ENCODE data around the gene SRR.
A peak's percentile ranks its signal among the peaks of the same experiment; 100 is the strongest.

SRR gene

GRCh38 chr17:2363851-2364762 lies 60.4 kb downstream of the SRR start:
- no peak overlapping the region for H3K4ac ChIP-seq (ENCODE audit: low read depth in 1 of 2, low read length in 2 of 2)
- no peak overlapping the region for H3K23ac ChIP-seq (ENCODE audit: low read length in 2 of 2)
- H3K18ac ChIP-seq (ENCODE audit: low read depth in 1 of 2, low read length in 2 of 2) = no peak overlapping the region
- H4K91ac ChIP-seq (ENCODE audit: low read length) = no peak overlapping the region
- H3K36me3 ChIP-seq (ENCODE audit: control insufficient read depth in 1 of 2, insufficient read depth in 2 of 2, low read depth in 1 of 2, low read length in 2 of 2) = peaks cover 49 to 84% of the 10 kb centered on the region in 2 experiments
- no peak overlapping the region for H3K9ac ChIP-seq (ENCODE audit: low read length)
- H3K27me3 ChIP-seq (ENCODE audit: control insufficient read depth in 1 of 2, insufficient read depth in 1 of 2, low read length in 2 of 2) = no peaks in the 10 kb centered on the region
- no peak overlapping the region for H3K27ac ChIP-seq (ENCODE audit: low read length, poor library complexity, severe bottlenecking)
- H3K9me3 ChIP-seq (ENCODE audit: control insufficient read depth, low read length) = no peaks in the 10 kb centered on the region
- H3K4me2 ChIP-seq (ENCODE audit: low read length, poor library complexity, severe bottlenecking) = no peak overlapping the region
- no peak overlapping the region for H2BK15ac ChIP-seq (ENCODE audit: low read depth, poor library complexity, severe bottlenecking)
- no peak overlapping the region for H3K4me3 ChIP-seq (ENCODE audit: insufficient read depth in 1 of 2, low read depth in 1 of 2, low read length in 2 of 2)
- peaks cover 8% of the 10 kb centered on the region for H3K79me1 ChIP-seq (replicated peaks; ENCODE audit: low read length, poor library complexity, severe bottlenecking)
- no peak overlapping the region for H2AFZ ChIP-seq (ENCODE audit: low read depth, low read length)
- H3K4me1 ChIP-seq (ENCODE audit: control insufficient read depth, insufficient read depth, low read depth, low read length) = peaks cover 14% of the 10 kb centered on the region
- no peak overlapping the region for H2AK5ac ChIP-seq (ENCODE audit: low read length, severe bottlenecking)
- no peak overlapping the region for H4K8ac ChIP-seq (ENCODE audit: low read length)
- H2BK120ac ChIP-seq (ENCODE audit: low read depth, low read length) = no peak overlapping the region
- 93% methylated on average over 26 of the region's 26 CpGs for WGBS
- H2BK5ac ChIP-seq (ENCODE audit: low read depth, low read length, poor library complexity, severe bottlenecking) = no peak overlapping the region
- no peak overlapping the region for H2BK12ac ChIP-seq (ENCODE audit: low read length in 2 of 2)
- DNase-seq = no peak
- no peak overlapping the region for H3K14ac ChIP-seq (ENCODE audit: low read length in 2 of 2)

GRCh38 chr17:2364763-2365116 lies 61.0 kb downstream of the SRR start:
- Histone ChIP-seq H3K27me3 (ENCODE audit: control insufficient read depth in 1 of 2, insufficient read depth in 1 of 2, low read length in 2 of 2) (no peaks in the 10 kb centered on the region), H3K4me1 (ENCODE audit: control insufficient read depth, insufficient read depth, low read depth, low read length) (peaks cover 12% of the 10 kb centered on the region), H2AK5ac (ENCODE audit: low read length, severe bottlenecking) (no peak overlapping the region), H2BK5ac (ENCODE audit: low read depth, low read length, poor library complexity, severe bottlenecking) (no peak overlapping the region), H3K4me2 (ENCODE audit: low read length, poor library complexity, severe bottlenecking) (no peak overlapping the region), H3K36me3 (ENCODE audit: control insufficient read depth in 1 of 2, insufficient read depth in 2 of 2, low read depth in 1 of 2, low read length in 2 of 2) (peaks cover 49 to 90% of the 10 kb centered on the region in 2 experiments), H3K4me3 (ENCODE audit: insufficient read depth in 1 of 2, low read depth in 1 of 2, low read length in 2 of 2) (no peak overlapping the region), H3K27ac (ENCODE audit: low read length, poor library complexity, severe bottlenecking) (no peak overlapping the region), H4K91ac (ENCODE audit: low read length) (no peak overlapping the region), H2BK120ac (ENCODE audit: low read depth, low read length) (no peak overlapping the region), H3K4ac (ENCODE audit: low read depth in 1 of 2, low read length in 2 of 2) (no peak overlapping the region), H3K79me1 (replicated peaks; ENCODE audit: low read length, poor library complexity, severe bottlenecking) (peaks cover 8% of the 10 kb centered on the region), H2BK15ac (ENCODE audit: low read depth, poor library complexity, severe bottlenecking) (no peak overlapping the region), H3K14ac (ENCODE audit: low read length in 2 of 2) (no peak overlapping the region), H3K9me3 (ENCODE audit: control insufficient read depth, low read length) (no peaks in the 10 kb centered on the region), H2AFZ (ENCODE audit: low read depth, low read length) (no peak overlapping the region), H4K8ac (ENCODE audit: low read length) (no peak overlapping the region), H2BK12ac (ENCODE audit: low read length in 2 of 2) (no peak overlapping the region), H3K18ac (ENCODE audit: low read depth in 1 of 2, low read length in 2 of 2) (no peak overlapping the region), H3K23ac (ENCODE audit: low read length in 2 of 2) (no peak overlapping the region), H3K9ac (ENCODE audit: low read length) (no peak overlapping the region)
- DNase-seq = no peak
- WGBS = 88% methylated on average over 11 of the region's 12 CpGs

GRCh38 chr17:2365132-2365531 lies 61.4 kb downstream of the SRR start:
- Histone ChIP-seq H2BK12ac (ENCODE audit: low read length in 2 of 2) (no peak overlapping the region), H3K4me2 (ENCODE audit: low read length, poor library complexity, severe bottlenecking) (no peak overlapping the region), H3K4me3 (ENCODE audit: insufficient read depth in 1 of 2, low read depth in 1 of 2, low read length in 2 of 2) (no peak overlapping the region), H3K9me3 (ENCODE audit: control insufficient read depth, low read length) (no peaks in the 10 kb centered on the region), H3K27ac (ENCODE audit: low read length, poor library complexity, severe bottlenecking) (no peak overlapping the region), H4K91ac (ENCODE audit: low read length) (no peak overlapping the region), H2AFZ (ENCODE audit: low read depth, low read length) (no peak overlapping the region), H3K4ac (ENCODE audit: low read depth in 1 of 2, low read length in 2 of 2) (no peak overlapping the region), H3K36me3 (ENCODE audit: control insufficient read depth in 1 of 2, insufficient read depth in 2 of 2, low read depth in 1 of 2, low read length in 2 of 2) (peaks cover 49 to 94% of the 10 kb centered on the region in 2 experiments), H3K23ac (ENCODE audit: low read length in 2 of 2) (no peak overlapping the region), H3K79me1 (replicated peaks; ENCODE audit: low read length, poor library complexity, severe bottlenecking) (peaks cover 8% of the 10 kb centered on the region), H4K8ac (ENCODE audit: low read length) (no peak overlapping the region), H2BK5ac (ENCODE audit: low read depth, low read length, poor library complexity, severe bottlenecking) (no peak overlapping the region), H3K27me3 (ENCODE audit: control insufficient read depth in 1 of 2, insufficient read depth in 1 of 2, low read length in 2 of 2) (no peaks in the 10 kb centered on the region), H2BK120ac (ENCODE audit: low read depth, low read length) (no peak overlapping the region), H3K18ac (ENCODE audit: low read depth in 1 of 2, low read length in 2 of 2) (no peak overlapping the region), H2AK5ac (ENCODE audit: low read length, severe bottlenecking) (no peak overlapping the region), H3K9ac (ENCODE audit: low read length) (no peak overlapping the region), H2BK15ac (ENCODE audit: low read depth, poor library complexity, severe bottlenecking) (no peak overlapping the region), H3K14ac (ENCODE audit: low read length in 2 of 2) (no peak overlapping the region), H3K4me1 (ENCODE audit: control insufficient read depth, insufficient read depth, low read depth, low read length) (peaks cover 15% of the 10 kb centered on the region)
- 94% methylated on average over 18 of the region's 20 CpGs for WGBS
- no peak for DNase-seq

GRCh38 chr17:2366747-2367494 lies 63.2 kb downstream of the SRR start:
- Histone ChIP-seq H2BK5ac (ENCODE audit: low read depth, low read length, poor library complexity, severe bottlenecking) (no peak overlapping the region), H3K36me3 (ENCODE audit: control insufficient read depth in 1 of 2, insufficient read depth in 2 of 2, low read depth in 1 of 2, low read length in 2 of 2) (peaks cover 48 to 99% of the 10 kb centered on the region in 2 experiments), H3K18ac (ENCODE audit: low read depth in 1 of 2, low read length in 2 of 2) (no peak overlapping the region), H2BK120ac (ENCODE audit: low read depth, low read length) (no peak overlapping the region), H4K91ac (ENCODE audit: low read length) (no peak overlapping the region), H3K4ac (ENCODE audit: low read depth in 1 of 2, low read length in 2 of 2) (no peak overlapping the region), H2BK15ac (ENCODE audit: low read depth, poor library complexity, severe bottlenecking) (no peak overlapping the region), H3K14ac (ENCODE audit: low read length in 2 of 2) (no peak overlapping the region), H2BK12ac (ENCODE audit: low read length in 2 of 2) (no peak overlapping the region), H3K9ac (ENCODE audit: low read length) (no peak overlapping the region), H3K27me3 (ENCODE audit: control insufficient read depth in 1 of 2, insufficient read depth in 1 of 2, low read length in 2 of 2) (no peaks in the 10 kb centered on the region), H3K4me3 (ENCODE audit: insufficient read depth in 1 of 2, low read depth in 1 of 2, low read length in 2 of 2) (no peak overlapping the region), H3K79me1 (replicated peaks; ENCODE audit: low read length, poor library complexity, severe bottlenecking) (peaks cover 3% of the 10 kb centered on the region), H2AK5ac (ENCODE audit: low read length, severe bottlenecking) (no peak overlapping the region), H4K8ac (ENCODE audit: low read length) (no peak overlapping the region), H2AFZ (ENCODE audit: low read depth, low read length) (no peak overlapping the region), H3K4me1 (ENCODE audit: control insufficient read depth, insufficient read depth, low read depth, low read length) (peaks cover 15% of the 10 kb centered on the region), H3K27ac (ENCODE audit: low read length, poor library complexity, severe bottlenecking) (no peak overlapping the region), H3K9me3 (ENCODE audit: control insufficient read depth, low read length) (no peaks in the 10 kb centered on the region), H3K23ac (ENCODE audit: low read length in 2 of 2) (no peak overlapping the region), H3K4me2 (ENCODE audit: low read length, poor library complexity, severe bottlenecking) (no peak overlapping the region)
- WGBS = 79% methylated on average over 24 of the region's 26 CpGs
- DNase-seq = peak; percentile 23
